Measurements from ENCODE around the gene FLNB. TPM values are rescaled to one million over a fixed set of nuclear protein-coding genes. Genes with fewer than 3 reads are reported as not detected.
"Not testable (repeated sequence)": the region's sequence is repeated elsewhere in the genome, so short reads cannot be mapped to it uniquely, and the experiment has no call there.

FLNB gene
- total RNA-seq, 2 experiments from 2014 or later, result 47.7 to 48.0 TPM

- Mint-ChIP-seq H3K36me3 (ENCODE audit: low read depth) (no peaks in the 10 kb centered on the region), H3K27me3 (ENCODE audit: low read depth) (no peaks in the 10 kb centered on the region), H3K9me3 (no peaks in the 10 kb centered on the region), H3K4me1 (ENCODE audit: low read depth) (peaks cover 29% of the 10 kb centered on the region), H3K4me3 (no peak overlapping the region), H3K27ac (no peak overlapping the region)
- intact Hi-C loops (cut with micrococcal nuclease), result loop anchor here (1.0 to 2.0 kb wide), 3 partner anchors 18 to 64 kb away; no protein-coding TSS in a partner anchor
- CTCF ChIA-PET, result interaction anchor here (0.6 to 1.3 kb wide), 4 partner anchors 9 to 53 kb away, joined by 3 to 6 read pairs (median 4); no protein-coding TSS in a partner anchor
- peak; percentile 72 for DNase-seq
Measured at GRCh38 chr3:58052373-58053273, 44.4 kb downstream of the FLNB start.

GRCh38 chr3:58054652-58055051, 46.4 kb downstream of the FLNB start:
- CTCF ChIA-PET, result interaction anchor here (0.6 kb wide), 1 partner anchor 719 kb away, joined by 4 read pairs; no protein-coding TSS in a partner anchor
- Mint-ChIP-seq H3K27ac (no peak overlapping the region), H3K36me3 (ENCODE audit: low read depth) (no peaks in the 10 kb centered on the region), H3K4me3 (no peak overlapping the region), H3K27me3 (ENCODE audit: low read depth) (no peaks in the 10 kb centered on the region), H3K4me1 (ENCODE audit: low read depth) (peaks cover 16% of the 10 kb centered on the region), H3K9me3 (no peaks in the 10 kb centered on the region)
- no peak for DNase-seq
- intact Hi-C loops (cut with micrococcal nuclease), result no loop called here

DNA sequence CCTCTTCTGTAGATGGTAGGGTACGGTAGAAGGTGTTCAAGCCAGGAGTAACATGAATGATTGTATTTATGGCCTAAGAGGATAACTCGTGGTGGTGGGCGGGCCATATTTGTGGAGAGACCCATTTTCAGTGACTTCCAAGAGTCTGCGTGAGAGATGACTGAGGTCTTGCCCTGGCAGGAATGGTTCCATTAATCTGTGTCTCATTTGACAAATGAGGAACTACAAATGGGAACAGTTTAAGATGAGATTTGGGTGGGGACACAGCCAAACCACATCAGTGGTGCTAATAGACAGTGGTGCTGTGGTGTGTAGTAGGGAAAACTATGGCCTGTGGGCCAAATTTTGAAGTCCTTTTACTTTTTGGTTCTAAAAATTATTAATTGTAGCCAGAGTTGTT, 47.1 kb downstream of the FLNB start:
- Mint-ChIP-seq H3K4me3 (no peak overlapping the region), H3K36me3 (ENCODE audit: low read depth) (no peaks in the 10 kb centered on the region), H3K27ac (no peak overlapping the region), H3K4me1 (ENCODE audit: low read depth) (peaks cover 16% of the 10 kb centered on the region), H3K27me3 (ENCODE audit: low read depth) (no peaks in the 10 kb centered on the region), H3K9me3 (no peaks in the 10 kb centered on the region)
- CTCF ChIA-PET, result no interaction called here
- intact Hi-C loops (cut with micrococcal nuclease), result no loop called here
- DNase-seq, result no peak

DNA sequence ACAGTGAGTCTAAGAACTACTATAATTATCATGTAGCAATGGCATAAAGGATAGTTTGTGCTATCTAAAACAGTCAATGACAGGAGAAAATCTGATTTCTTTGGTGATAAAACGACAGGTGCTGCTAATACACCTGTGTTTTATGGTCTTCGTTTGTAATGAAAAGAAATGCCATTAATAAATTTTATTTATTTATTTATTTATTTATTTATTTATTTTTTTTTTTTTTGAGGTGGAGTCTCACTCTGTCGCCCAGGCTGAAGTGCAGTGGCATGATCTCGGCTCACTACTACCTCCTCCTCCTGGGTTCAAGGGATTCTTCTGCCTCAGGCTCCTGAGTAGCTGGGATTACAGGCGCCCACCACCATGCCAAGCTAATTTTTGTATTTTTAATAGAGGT, 47.7 kb downstream of the FLNB start:
- peaks cover 16% of the 10 kb centered on the region for H3K4me1 Mint-ChIP-seq (ENCODE audit: low read depth)
- H3K27me3 Mint-ChIP-seq (ENCODE audit: low read depth); intact Hi-C loops (cut with micrococcal nuclease); H3K9me3 Mint-ChIP-seq; DNase-seq; H3K27ac Mint-ChIP-seq; CTCF ChIA-PET; H3K36me3 Mint-ChIP-seq (ENCODE audit: low read depth); H3K4me3 Mint-ChIP-seq: not testable (repeated sequence)

DNA sequence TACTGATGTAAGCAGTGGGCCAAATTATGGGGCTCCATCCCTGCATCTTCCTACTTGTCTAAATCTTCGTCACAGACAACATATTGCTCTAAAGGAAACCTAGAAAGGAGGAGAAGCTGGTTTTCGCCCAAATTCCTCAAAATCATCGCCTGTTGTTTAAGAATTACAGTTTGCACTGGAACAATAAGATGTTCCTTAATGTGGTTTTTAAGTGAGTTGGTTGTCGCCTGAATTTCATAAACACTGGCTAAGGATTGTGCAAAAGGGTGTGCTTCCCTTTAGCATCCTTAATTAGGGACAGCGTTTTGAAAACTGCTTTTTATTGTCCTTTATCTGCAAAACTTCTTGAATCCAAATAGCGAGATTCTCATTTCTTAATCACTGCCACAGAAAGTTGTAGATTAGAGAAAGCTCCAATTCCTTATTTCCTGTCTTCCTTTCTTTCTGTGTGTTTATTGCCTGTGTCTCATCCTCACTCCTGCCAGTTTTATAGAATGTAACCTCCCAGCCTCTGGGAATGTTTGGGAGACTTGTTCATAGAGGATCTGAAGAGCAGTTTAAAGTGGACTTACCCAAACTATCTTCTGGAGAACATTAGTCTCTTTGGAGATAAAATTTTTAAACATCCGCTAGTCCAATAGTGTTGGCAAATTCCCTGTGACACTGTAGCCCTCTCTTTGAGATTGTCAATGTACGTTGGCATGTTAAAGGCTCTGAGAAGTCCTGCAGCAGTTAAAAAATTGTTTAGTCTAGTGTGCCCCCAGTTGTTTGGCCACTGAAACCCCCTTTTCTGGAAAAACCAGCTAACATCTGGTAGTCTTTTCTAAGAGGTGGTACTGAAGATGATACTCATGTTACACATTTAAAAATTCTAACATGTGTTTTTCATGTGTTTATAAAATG, 50.4 kb downstream of the FLNB start:
- H3K4me1 Mint-ChIP-seq (ENCODE audit: low read depth), result peaks cover 14% of the 10 kb centered on the region
- H3K9me3 Mint-ChIP-seq, result no peaks in the 10 kb centered on the region
- no peaks in the 10 kb centered on the region for H3K27me3 Mint-ChIP-seq (ENCODE audit: low read depth)
- no peaks in the 10 kb centered on the region for H3K36me3 Mint-ChIP-seq (ENCODE audit: low read depth)
- DNase-seq, result no peak
- CTCF ChIA-PET, result no interaction called here
- intact Hi-C loops (cut with micrococcal nuclease), result no loop called here
- no peak overlapping the region for H3K27ac Mint-ChIP-seq
- H3K4me3 Mint-ChIP-seq, result no peak overlapping the region

DNA sequence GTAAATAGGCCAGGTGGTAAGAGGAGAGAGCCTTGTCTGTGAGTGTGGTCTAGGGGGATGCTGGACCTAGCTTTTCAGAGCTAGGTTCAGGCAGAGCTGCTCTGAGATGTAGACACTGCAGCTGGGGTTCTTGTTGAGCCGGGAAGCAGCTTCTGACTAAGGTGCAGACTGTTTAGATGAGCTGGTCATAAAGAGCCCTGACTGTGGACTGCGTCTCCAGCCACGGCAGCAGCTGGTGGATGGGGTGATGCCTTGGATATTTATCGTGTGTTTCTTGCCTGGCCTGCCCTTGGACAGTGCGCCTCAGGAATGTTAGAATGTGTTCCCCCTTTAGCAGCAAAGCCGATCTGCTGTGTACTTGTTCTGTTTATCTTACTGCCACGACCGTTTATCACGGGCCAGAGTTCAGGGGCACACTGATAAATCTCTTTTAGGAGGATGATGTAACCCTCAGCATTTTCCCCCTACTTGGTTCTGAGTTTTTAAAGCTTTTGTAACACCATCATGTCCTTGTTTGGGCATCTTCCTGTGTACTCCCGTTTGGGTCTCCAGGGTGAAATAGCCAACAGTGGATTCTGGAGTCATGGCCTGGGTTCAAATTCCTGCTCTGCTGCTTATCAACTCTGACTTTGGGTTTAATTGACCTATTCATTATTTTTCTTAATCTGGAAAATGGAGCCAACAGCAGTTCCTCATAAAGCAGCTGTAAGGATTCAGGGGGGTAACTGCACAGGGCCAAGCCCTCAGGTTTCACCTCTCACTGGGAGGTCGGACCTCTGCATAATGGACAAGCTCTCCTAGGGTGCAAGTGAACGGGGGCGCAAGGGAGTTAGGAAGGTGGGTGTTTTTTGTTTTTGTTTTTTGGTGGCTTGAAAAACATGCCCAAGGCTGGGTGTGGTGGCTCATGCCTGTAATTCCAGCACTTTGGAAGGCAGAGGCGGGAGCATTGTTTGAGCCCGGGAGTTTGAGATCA, 51.4 kb downstream of the FLNB start:
- Mint-ChIP-seq H3K27me3 (ENCODE audit: low read depth) (no peaks in the 10 kb centered on the region), H3K36me3 (ENCODE audit: low read depth) (no peaks in the 10 kb centered on the region), H3K4me3 (no peak overlapping the region), H3K4me1 (ENCODE audit: low read depth) (peaks cover 17% of the 10 kb centered on the region), H3K9me3 (no peaks in the 10 kb centered on the region), H3K27ac (no peak overlapping the region)
- intact Hi-C loops (cut with micrococcal nuclease), result no loop called here
- CTCF ChIA-PET, result interaction anchor here (0.6 to 1.1 kb wide), 2 partner anchors 52 to 1431 kb away, joined by 3 to 5 read pairs; no protein-coding TSS in a partner anchor
- DNase-seq, result no peak

GRCh38 chr3:58062472-58062871, 54.2 kb downstream of the FLNB start:
- intact Hi-C loops (cut with micrococcal nuclease), result no loop called here
- no peak for DNase-seq
- no peaks in the 10 kb centered on the region for H3K27me3 Mint-ChIP-seq (ENCODE audit: low read depth)
- no peak overlapping the region for H3K4me3 Mint-ChIP-seq
- H3K9me3 Mint-ChIP-seq, result no peaks in the 10 kb centered on the region
- H3K27ac Mint-ChIP-seq, result no peak overlapping the region
- no peaks in the 10 kb centered on the region for H3K36me3 Mint-ChIP-seq (ENCODE audit: low read depth)
- peaks cover 27% of the 10 kb centered on the region for H3K4me1 Mint-ChIP-seq (ENCODE audit: low read depth)
- CTCF ChIA-PET, result no interaction called here

GRCh38 chr3:58063022-58063815, 55.0 kb downstream of the FLNB start:
- CTCF ChIA-PET, result interaction anchor here (1.0 to 1.7 kb wide), 3 partner anchors 12 to 150 kb away, joined by 3 to 7 read pairs (median 6); no protein-coding TSS in a partner anchor
- no peak overlapping the region for H3K27ac Mint-ChIP-seq
- H3K9me3 Mint-ChIP-seq, result no peaks in the 10 kb centered on the region
- no peak for DNase-seq
- H3K4me1 Mint-ChIP-seq (ENCODE audit: low read depth), result peaks cover 27% of the 10 kb centered on the region
- intact Hi-C loops (cut with micrococcal nuclease), result no loop called here
- no peaks in the 10 kb centered on the region for H3K27me3 Mint-ChIP-seq (ENCODE audit: low read depth)
- no peak overlapping the region for H3K4me3 Mint-ChIP-seq
- H3K36me3 Mint-ChIP-seq (ENCODE audit: low read depth), result no peaks in the 10 kb centered on the region

DNA sequence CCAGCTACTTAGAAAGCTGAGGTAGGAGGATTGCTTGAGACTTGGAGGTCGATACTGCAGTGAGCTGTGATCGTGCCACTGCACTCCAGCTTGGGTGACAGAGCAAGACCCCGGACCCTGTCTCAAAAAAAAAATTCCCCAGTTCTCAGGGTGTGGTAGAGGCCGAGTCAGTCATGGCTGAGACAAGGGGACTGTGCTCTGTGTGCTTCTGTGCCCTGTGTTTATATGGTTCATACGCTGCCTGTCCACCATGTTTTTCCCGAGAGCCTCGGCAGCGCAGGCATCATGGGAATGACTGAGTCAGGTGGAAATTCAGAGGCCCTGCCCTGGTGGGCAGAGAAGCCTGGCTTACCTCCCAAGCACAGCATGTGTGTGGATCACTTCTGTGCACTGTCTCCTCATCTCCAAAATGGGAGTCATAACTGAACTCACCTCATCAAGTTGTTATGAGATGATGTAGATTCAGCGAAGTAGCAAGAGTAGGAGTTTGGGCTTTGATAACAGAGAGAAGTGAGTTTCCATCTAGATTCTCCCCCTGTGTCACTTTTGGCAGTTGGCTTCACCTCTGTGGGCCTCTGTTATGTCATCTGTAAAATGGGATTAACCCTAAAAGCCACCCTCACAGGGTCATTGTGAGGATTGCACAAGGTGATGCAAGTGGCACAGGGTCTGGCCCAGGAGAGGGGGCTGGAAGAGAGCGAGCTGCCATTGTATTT, 56.9 kb downstream of the FLNB start:
- peak overlapping the region; percentile 37 for H3K27ac Mint-ChIP-seq
- no peaks in the 10 kb centered on the region for H3K36me3 Mint-ChIP-seq (ENCODE audit: low read depth)
- peak; percentile 27 for DNase-seq
- H3K9me3 Mint-ChIP-seq, result no peaks in the 10 kb centered on the region
- H3K4me3 Mint-ChIP-seq, result no peak overlapping the region
- CTCF ChIA-PET, result interaction anchor here (1.7 kb wide), 1 partner anchor 57 kb away, joined by 7 read pairs; no protein-coding TSS in a partner anchor
- H3K4me1 Mint-ChIP-seq (ENCODE audit: low read depth), result peaks cover 27% of the 10 kb centered on the region
- H3K27me3 Mint-ChIP-seq (ENCODE audit: low read depth), result no peaks in the 10 kb centered on the region
- intact Hi-C loops (cut with micrococcal nuclease), result no loop called here

GRCh38 chr3:58065700-58066167, 57.5 kb downstream of the FLNB start:
- Mint-ChIP-seq H3K27me3 (ENCODE audit: low read depth) (no peaks in the 10 kb centered on the region), H3K9me3 (no peaks in the 10 kb centered on the region), H3K4me1 (ENCODE audit: low read depth) (peaks cover 27% of the 10 kb centered on the region), H3K27ac (no peak overlapping the region), H3K4me3 (no peak overlapping the region), H3K36me3 (ENCODE audit: low read depth) (no peaks in the 10 kb centered on the region)
- CTCF ChIA-PET, result no interaction called here
- no peak for DNase-seq
- intact Hi-C loops (cut with micrococcal nuclease), result no loop called here

Data from activated naive CD4-positive, alpha-beta T cell treated with anti-CD3 and anti-CD28 coated beads for 36 hours (primary cell).